NCI-H2081 treated with DMSO at 0.1 percent for 48 hours (cell line): Measurements from ENCODE around the gene SETBP1.

Source experiments
- DNase-seq: peaks from one replicate; lab custom pipeline; 2025; lab: John Stamatoyannopoulos, UW

The SETBP1 gene

GRCh38 chr18:44871771-44872170, 191.1 kb downstream of the SETBP1 start:
- no peak for DNase-seq

DNA sequence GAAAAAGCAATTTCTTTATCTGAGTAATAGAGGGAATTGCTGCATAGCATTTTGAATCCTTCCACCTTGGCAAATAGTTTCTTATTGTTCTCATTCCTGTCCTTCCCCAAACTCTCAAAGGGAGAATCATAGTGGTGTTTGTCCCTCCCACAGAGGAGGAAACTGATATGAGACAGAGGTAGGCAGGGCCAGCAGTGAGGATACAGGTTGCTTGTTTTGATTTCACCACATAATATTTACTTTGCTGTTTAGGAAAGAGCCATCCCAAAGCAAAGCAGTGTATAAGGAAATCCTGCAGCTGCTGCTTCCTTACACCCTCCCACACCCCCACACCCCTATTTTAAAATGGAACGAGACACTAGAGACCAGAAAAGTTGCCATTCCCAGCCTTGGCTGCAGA, 195.3 kb downstream of the SETBP1 start:
- no peak for DNase-seq

GRCh38 chr18:44876755-44877154, 196.1 kb downstream of the SETBP1 start:
- no peak for DNase-seq

DNA sequence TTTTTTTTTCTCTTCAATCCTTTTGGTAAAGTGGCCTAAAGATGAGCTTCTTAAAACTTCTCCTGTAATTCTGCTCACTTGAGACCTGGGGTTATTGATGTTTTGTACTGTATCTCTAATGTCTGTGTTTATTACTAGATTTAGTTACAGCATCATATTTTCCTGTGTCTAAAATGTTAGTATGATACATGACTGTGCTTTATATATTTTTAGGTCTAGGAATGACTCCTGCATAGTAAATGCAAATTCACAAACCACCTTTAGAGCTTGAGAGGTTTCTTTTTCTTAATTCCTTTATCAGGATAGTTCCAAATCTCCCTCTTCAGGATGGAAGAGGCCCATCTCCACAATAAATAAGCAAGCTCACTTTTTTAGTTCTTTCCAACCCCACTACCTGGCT, 197.6 kb downstream of the SETBP1 start:
- no peak for DNase-seq

DNA sequence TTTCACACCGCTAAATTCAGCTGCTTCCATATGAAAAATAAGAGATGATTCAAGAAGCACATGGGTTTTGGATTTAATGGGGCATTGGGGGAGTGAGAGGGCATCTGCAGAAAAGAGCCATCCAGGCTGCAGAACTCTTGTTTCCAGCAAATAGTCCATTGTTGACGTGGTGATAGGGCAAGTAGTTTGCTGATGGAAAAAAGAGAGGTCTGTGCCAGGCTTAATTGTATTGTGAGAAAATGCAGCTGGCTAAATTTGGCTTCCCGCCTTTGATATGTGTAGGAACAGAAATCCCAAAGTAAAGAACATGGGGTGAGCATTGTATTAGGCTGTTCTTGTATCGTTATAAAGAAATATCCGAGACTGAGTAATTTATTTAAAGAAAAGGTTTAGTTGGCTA, 199.5 kb downstream of the SETBP1 start:
- no peak for DNase-seq

DNA sequence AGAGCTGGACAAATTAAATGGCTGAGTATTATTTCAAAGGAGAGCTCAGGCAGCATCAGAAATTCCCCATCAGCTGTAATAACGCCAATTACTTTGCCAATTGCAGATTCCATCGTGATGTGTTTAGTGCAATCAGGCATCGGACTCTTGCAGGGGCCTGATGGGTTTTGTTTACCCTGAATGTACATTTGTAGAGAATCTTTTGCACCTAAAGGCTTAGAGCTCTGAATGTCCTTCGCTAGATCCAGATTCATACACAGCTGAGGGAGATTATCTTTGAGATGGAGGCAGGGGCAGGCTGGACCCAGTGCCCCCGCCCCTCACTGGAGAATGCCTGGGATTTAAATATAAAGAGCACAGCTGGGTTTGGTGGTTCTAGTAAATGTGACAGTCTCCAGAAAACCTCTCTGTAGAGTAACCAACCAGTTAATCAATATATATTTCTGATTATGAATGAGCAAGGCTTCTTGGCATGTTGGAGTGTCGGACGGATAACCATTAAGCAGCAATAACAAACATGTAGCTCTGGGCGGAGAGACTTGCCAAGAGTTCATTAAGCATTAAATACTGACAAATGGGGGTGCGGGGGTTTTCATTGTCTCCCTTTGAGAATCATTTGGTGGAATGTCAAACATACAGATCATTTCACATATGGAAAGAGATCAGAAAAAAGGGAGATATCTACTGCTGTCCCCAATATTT, 200.9 kb downstream of the SETBP1 start:
- no peak for DNase-seq

DNA sequence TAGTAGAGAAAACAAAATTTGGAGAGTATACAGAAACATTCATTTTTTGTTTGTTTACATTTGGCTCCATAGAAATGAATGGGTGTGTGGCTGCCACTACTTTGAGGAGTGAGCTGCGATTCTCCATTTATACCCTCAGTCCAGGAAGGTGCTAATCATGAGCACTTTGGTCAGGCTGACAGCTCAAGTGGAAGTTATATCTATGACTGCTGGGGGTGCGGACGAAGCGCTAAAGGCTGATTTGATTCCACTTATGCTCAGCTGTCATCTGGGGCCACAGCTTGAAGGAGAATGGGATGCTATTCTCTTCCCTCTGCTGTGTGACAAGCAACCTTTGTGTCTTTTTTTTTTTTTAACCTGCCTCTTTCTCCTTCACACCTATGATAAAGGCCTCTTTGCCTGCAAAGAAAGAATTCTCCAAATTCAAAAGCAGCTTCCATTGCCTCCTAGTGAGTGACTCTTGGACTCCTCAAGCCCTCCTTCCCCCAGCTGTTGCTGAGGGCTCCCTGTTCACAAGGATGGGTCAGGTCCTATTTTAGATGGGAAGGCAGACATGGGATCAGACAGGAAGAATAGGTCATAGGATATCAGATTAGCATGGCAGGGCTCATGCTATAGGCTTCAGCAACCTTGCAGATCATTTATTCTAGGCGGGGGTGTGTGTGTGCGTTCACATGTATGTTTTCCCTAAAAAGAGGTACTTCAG, 201.6 kb downstream of the SETBP1 start:
- no peak for DNase-seq

DNA sequence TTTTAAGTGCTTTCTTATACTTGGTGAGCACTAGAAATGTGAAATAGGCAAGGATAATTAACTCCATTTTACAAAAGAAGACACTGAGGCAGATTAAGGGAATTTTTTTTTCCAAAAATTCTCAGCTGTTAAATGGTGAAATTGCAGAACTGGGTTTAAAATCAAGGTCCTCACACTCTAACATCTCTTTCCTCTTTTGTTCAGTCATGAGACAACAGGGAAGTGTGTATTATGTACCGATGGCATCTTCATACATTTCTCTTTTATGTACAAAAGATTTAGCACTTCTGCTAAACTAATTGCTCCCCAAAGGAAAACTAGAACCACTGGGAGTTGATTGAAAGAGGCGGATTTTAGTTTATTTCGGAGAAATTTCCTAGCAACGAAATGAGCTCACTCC, 203.0 kb downstream of the SETBP1 start:
- DNase-seq: no peak

GRCh38 chr18:44884431-44884830, 203.7 kb downstream of the SETBP1 start:
- no peak for DNase-seq

GRCh38 chr18:44885507-44885906, 204.8 kb downstream of the SETBP1 start:
- DNase-seq: no peak

DNA sequence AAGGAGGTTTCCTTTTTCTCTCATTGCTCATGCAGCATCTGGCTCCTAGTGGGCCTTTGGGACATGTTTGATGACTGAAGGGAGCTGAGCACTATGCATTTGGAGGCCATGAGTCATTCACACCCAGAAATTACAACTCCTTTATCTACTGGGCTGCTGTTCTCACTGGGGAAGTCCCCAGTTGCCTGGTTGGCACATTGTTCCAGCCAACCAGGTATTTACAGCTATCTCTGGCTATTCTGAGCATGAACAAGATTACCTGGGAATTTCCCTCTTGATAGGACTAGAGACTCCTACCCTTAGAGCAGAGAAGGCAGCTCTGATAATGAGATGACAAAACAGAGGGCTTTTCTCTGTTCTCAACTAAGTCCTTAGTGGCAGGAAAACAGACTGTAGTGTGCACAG, 206.5 kb downstream of the SETBP1 start:
- no peak for DNase-seq

- no peak for DNase-seq
Observed at GRCh38 chr18:44889111-44889510, 208.4 kb downstream of the SETBP1 start.

- no peak for DNase-seq
Observed at GRCh38 chr18:44893045-44893706, 212.5 kb downstream of the SETBP1 start.

GRCh38 chr18:44893966-44894365, 213.3 kb downstream of the SETBP1 start:
- no peak for DNase-seq

- DNase-seq: no peak
Observed at GRCh38 chr18:44895176-44895798, 214.6 kb downstream of the SETBP1 start.

GRCh38 chr18:44896846-44897245, 216.2 kb downstream of the SETBP1 start:
- peak; percentile 81 for DNase-seq

DNA sequence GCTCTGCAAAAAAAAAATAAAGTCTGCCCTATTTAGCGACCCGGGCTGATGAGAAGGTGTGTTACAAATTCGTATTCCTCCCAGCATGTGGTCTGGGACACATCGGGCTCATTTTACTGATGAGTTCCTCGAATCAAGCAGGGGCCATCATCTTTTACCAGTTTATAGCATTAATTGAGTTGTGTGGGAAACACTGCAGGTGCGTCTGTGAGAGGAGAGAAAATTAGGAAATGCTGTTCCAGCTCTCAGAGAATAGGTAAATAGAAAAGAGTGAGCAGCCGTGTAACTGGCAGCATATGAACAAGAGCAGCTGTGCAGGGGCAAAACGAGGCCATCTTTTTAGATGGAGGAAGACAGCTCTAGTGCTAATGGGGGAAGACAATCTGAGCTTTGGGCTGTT, 216.7 kb downstream of the SETBP1 start:
- DNase-seq: peak; percentile 71

DNA sequence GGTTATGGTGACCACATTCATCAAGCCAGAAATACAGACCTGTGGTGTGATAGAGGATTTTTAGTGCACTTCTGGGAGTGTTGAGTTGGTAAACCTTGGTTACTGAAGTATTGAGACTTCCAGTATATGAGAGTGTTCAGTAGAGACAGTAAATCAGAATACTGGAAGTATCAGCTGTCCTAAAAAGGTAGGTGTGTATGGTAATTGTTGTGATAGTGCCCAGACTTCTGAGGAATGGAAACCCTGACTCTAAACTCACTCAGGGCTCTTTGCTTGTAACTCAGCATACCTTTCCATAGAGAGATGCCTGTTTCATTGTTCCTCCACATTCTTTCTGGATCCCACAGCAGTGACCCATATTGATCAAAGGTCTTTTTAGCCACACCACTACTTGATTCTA, 217.1 kb downstream of the SETBP1 start:
- no peak for DNase-seq

DNA sequence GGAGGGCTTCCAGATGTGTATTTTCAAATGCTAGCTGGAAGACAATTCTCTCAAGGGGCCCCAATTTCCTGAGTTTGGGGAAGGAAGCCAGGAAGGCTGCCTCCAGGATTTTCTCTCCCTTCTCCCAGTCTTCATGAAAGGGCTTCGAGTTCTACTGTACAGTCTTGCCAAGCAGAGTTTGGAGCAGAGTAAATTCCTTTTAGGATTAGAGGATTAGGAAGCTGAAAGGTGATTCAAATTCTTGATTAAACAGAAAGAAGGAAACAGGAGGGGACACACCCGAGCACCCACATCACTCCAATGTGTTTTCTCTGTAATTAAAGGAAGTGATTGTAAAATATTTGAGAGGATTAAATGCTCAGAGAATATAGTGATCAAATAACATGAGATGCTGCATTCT, 217.8 kb downstream of the SETBP1 start:
- DNase-seq: no peak

DNA sequence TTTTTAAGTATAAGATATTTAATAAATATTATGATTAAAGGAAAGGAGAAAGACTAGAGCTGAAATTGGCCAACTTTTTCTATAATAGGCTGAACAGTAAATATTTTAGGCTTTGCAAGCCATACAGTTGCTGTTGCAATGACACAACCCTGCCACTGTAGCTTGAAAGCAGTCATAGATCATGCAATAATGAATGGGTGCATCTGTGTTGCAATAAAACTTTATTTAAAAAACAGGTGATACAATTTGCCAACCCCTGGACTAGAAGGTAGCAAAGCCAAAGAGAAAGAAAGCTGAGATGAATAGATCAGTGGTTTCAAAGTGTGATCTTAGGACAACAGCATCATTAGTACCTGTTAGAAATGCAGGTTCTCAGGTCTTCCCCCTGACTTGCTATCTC, 219.1 kb downstream of the SETBP1 start:
- no peak for DNase-seq

- DNase-seq: no peak
Observed at GRCh38 chr18:44900627-44901026, 219.9 kb downstream of the SETBP1 start.

DNA sequence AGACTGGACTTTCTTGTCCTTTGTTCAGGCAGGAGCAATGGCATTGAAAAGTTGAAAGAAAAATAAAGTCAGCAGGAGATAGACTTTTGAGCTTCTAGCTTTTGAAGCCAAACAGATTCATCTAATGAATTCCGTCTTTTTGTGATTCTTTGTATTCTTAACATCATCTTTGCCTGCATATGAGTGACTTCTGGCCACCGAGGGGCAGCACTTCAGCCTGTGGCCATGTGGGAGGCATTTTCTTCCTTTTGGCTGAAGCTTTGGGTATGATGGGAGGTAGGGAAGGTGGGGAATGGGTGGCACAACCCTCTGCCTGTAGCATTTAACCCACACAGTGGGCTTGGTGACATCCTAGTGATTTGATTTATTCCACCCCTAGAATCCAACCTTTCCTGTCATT, 220.6 kb downstream of the SETBP1 start:
- no peak for DNase-seq

- no peak for DNase-seq
Observed at GRCh38 chr18:44903327-44903726, 222.6 kb downstream of the SETBP1 start.
